ENCODE measurements around the gene NDUFB7. TPM values are rescaled to one million over a fixed set of nuclear protein-coding genes. Genes with fewer than 3 reads are reported as not detected.
A peak's percentile ranks its signal among the peaks of the same experiment; 100 is the strongest.

NDUFB7 gene
- total and polyA plus RNA-seq, 2 of the 8 experiments (the other 6 are each of a cell fraction or from before 2014, with no cell fraction given), result 151 to 740 TPM

- no peak overlapping the region for H2BK12ac ChIP-seq (ENCODE audit: low read depth, low read length)
- no peaks in the 10 kb centered on the region for H3K23me2 ChIP-seq (ENCODE audit: low read depth, low read length)
- no peak overlapping the region for H2AFZ ChIP-seq (ENCODE audit: low read length)
- no peak overlapping the region for H3K9ac ChIP-seq (replicated peaks in 1 of 4; ENCODE audit: extremely low read depth in 1 of 4, low read depth in 3 of 4, low read length in 3 of 4)
- no peak overlapping the region for H3K23ac ChIP-seq (ENCODE audit: insufficient read length)
- WGBS, 2 experiments (ENCODE audit: extremely low coverage in 1 of 2, insufficient coverage in 1 of 2, insufficient read length in 1 of 2, insufficient replicate concordance in 2 of 2, low coverage in 1 of 2, low lambda C conversion rate in 2 of 2, missing lambda C conversion rate in 1 of 2), result 46% methylated on average over 6 of the region's 24 CpGs; no CpG with 5 or more reads in 1 of the 2 experiments
- H2BK120ac ChIP-seq (replicated peaks; ENCODE audit: low read depth, low read length), result no peak overlapping the region
- no peak overlapping the region for H4K8ac ChIP-seq (ENCODE audit: extremely low read depth, insufficient read depth, low read length)
- H3K9me3 ChIP-seq (ENCODE audit: insufficient read depth in 2 of 2, low read depth in 1 of 2, low read length in 1 of 2), result no peaks in the 10 kb centered on the region
- ChIA-PET CTCF (ENCODE audit: partially characterized antibody) (interaction anchor here (1.1 to 6.0 kb wide), 5 partner anchors 14 to 105 kb away, joined by 4 to 18 read pairs (median 4); no protein-coding TSS in a partner anchor), POLR2A (ENCODE audit: partially characterized antibody) (interaction anchor here (0.7 to 3.2 kb wide), 5 partner anchors 17 to 52 kb away, joined by 3 to 15 read pairs (median 4); partner anchors contain the start of gene DNAJB1)
- H3K79me2 ChIP-seq (ENCODE audit: control insufficient read depth in 1 of 2, insufficient read depth in 2 of 2, low read length in 2 of 2), result peaks cover 3 to 46% of the 10 kb centered on the region in 2 experiments; a peak in 3 of 4 replicates
- peak; percentile 87 to 94 for DNase-seq (ENCODE audit: low read depth in 1 of 2, low spot score in 2 of 2)
- H2BK20ac ChIP-seq (ENCODE audit: low read length), result no peak overlapping the region
- H3K36me3 ChIP-seq (ENCODE audit: control insufficient read depth in 2 of 4, insufficient read depth in 4 of 4, low read length in 3 of 4), result no peaks in the 10 kb centered on the region; a peak in 1 of 8 replicates
- no peak overlapping the region for H3K14ac ChIP-seq (ENCODE audit: insufficient read length)
- H3K27ac ChIP-seq (ENCODE audit: low read depth, low read length), result no peak overlapping the region
- H2AK5ac ChIP-seq (ENCODE audit: low read depth, low read length), result no peak overlapping the region
- H3K4me1 ChIP-seq (replicated peaks in 1 of 4; ENCODE audit: control insufficient read depth in 3 of 4, insufficient read depth in 4 of 4, low read length in 3 of 4), result peaks cover 3 to 6% (median 4%) of the 10 kb centered on the region in 4 experiments; a peak in 5 of 7 replicates
- FAIRE-seq, result no peak
- H3K4me3 ChIP-seq (ENCODE audit: extremely low read depth in 1 of 4, insufficient read depth in 2 of 4, low read depth in 3 of 4, low read length in 4 of 4), result peak overlapping the region; percentile 33 to 51 (median 38); a peak in 7 of 8 replicates
- peaks cover 3 to 28% of the 10 kb centered on the region in 2 experiments for H4K20me1 ChIP-seq (replicated peaks in 1 of 2; ENCODE audit: control insufficient read depth in 1 of 2, insufficient read depth in 2 of 2, low read length in 2 of 2)
- peaks cover 24% of the 10 kb centered on the region for H3K79me1 ChIP-seq (ENCODE audit: low read depth, low read length)
- no peak overlapping the region for H3K56ac ChIP-seq (replicated peaks; ENCODE audit: insufficient read length, low read depth, low read length)
- no peak overlapping the region for H4K5ac ChIP-seq (ENCODE audit: insufficient read length, low read depth, low read length)
- H3K4me2 ChIP-seq (ENCODE audit: insufficient read depth in 1 of 2, low read depth in 2 of 2, low read length in 2 of 2), result peak overlapping the region; percentile 55 to 72
- no peak overlapping the region for H2BK5ac ChIP-seq (ENCODE audit: low read depth, low read length)
- H3K4ac ChIP-seq (replicated peaks; ENCODE audit: insufficient read length, low read depth, low read length), result no peak overlapping the region
- no peak overlapping the region; the same call in 1 of the 2 replicates for H3K18ac ChIP-seq (ENCODE audit: extremely low read depth, low read length)
- H3K27me3 ChIP-seq (replicated peaks in 1 of 4; ENCODE audit: control insufficient read depth in 3 of 4, extremely low read depth in 1 of 4, insufficient read depth in 3 of 4, low read length in 3 of 4), result no peaks in the 10 kb centered on the region; a peak in 1 of 7 replicates
- no peak overlapping the region for H2BK15ac ChIP-seq (ENCODE audit: low read length)
- no peak for TF ChIP-seq TCF12 (IDR thresholded peaks at IDR 0.05; ENCODE audit: low read depth, low read length)
- TF ChIP-seq TBP (IDR thresholded peaks at IDR 0.05; ENCODE audit: low read depth, low read length), result no peak
- TF ChIP-seq JUN (IDR thresholded peaks at IDR 0.05; ENCODE audit: low read depth, low read length), result no peak
- no peak for TF ChIP-seq E2F6 (IDR thresholded peaks at IDR 0.05)
- TF ChIP-seq SIX5 (IDR thresholded peaks at IDR 0.05; ENCODE audit: low read depth, low read length), result no peak
- H4K91ac ChIP-seq (replicated peaks; ENCODE audit: insufficient read length, low read length), result no peak overlapping the region
These were observed 34.8 kb downstream of the NDUFB7 start for GRCh38 chr19:14536926-14537692.

All from H1 (cell line).